Panc1 (cell line): ENCODE data around the gene SHISAL1. TPM values are rescaled to one million over a fixed set of nuclear protein-coding genes. Genes with fewer than 3 reads are reported as not detected.

Experiments used
- ATAC-seq: fragments of 200-7000 bp; cut with Tn5 transposase; 2 replicates; pipeline ENCODE4 v1.9.1; 2020; ENCODE audit warnings: mild to moderate bottlenecking, moderate library complexity
- BruUV-seq: library from RNA; stranded (reverse); fragments of 400-500 nt; replicated peaks from 2 replicates; lab custom pipeline; 2021; lab: Mats Ljungman, UMichigan
- CTCF ChIA-PET: fragments of 300-600 bp; sonication (Branson Sonifier 250); formaldehyde crosslinking; loops from one replicate; lab custom pipeline; 2022; ENCODE audit warnings: antibody characterized with exemption; lab: Charles Lee
- POLR2A ChIA-PET: fragments of 300-600 bp; sonication (Branson Sonifier 250); formaldehyde crosslinking; loops from one replicate; lab custom pipeline; 2022; ENCODE audit warnings: antibody characterized with exemption; lab: Charles Lee
- DNase-seq: peaks from one replicate; pipeline ENCODE4 v3.0.0-alpha.2; 2010; ENCODE audit warnings: low read depth, low spot score
- H3K27ac ChIP-seq: 2 replicates; pipeline ENCODE4 v1.5.1; 2011; ENCODE audit warnings: mild to moderate bottlenecking, low read length, inconsistent platforms
- H3K27me3 ChIP-seq: fragments of 200-500 bp; sonication (Bioruptor generic); 2 replicates; pipeline ENCODE4 v1.6.0; 2014; ENCODE audit warnings: low read length, inconsistent platforms; ENCODE audit not compliant: control insufficient read depth, insufficient read depth
- H3K36me3 ChIP-seq: fragments of 200-500 bp; sonication (Bioruptor generic); 2 replicates; pipeline ENCODE4 v1.5.1; 2014; ENCODE audit warnings: inconsistent platforms, mild to moderate bottlenecking, low read length, moderate library complexity; ENCODE audit not compliant: control insufficient read depth, insufficient read depth
- H3K4me1 ChIP-seq: 2 replicates; pipeline ENCODE4 v1.5.1; 2011; ENCODE audit warnings: inconsistent platforms, mild to moderate bottlenecking, low read length, moderate library complexity; ENCODE audit not compliant: control insufficient read depth, insufficient read depth
- H3K4me3 ChIP-seq, 2 experiments: 2 replicates each; pipeline ENCODE4 v1.5.1; 2011 to 2012; ENCODE audit warnings: low read depth in 2 of 2, low read length in 2 of 2, mild to moderate bottlenecking in 2 of 2, inconsistent platforms in 1 of 2, moderate library complexity in 1 of 2
- H3K9me3 ChIP-seq: fragments of 200-500 bp; sonication (Bioruptor generic); 2 replicates; pipeline ENCODE4 v1.5.1; 2014; ENCODE audit warnings: low read depth, mild to moderate bottlenecking, inconsistent platforms, low read length, moderate library complexity; ENCODE audit not compliant: control insufficient read depth, insufficient read depth
- CTCF ChIP-seq: fragments of 450-650 bp; IDR thresholded peaks from 2 replicates; pipeline ENCODE4 v1.5.1; 2017; ENCODE audit warnings: mild to moderate bottlenecking
- POLR2AphosphoS5 ChIP-seq: IDR thresholded peaks from 2 replicates; pipeline ENCODE4 v1.6.1; 2012; ENCODE audit warnings: mild to moderate bottlenecking, low read depth, low read length, moderate library complexity
- REST ChIP-seq, 2 experiments: IDR thresholded peaks; 2 replicates each; pipeline ENCODE4 v1.6.1; 2011 to 2012; ENCODE audit warnings: low read depth in 2 of 2, control low read depth in 1 of 2, low read length in 1 of 2, mild to moderate bottlenecking in 1 of 2, moderate library complexity in 1 of 2; ENCODE audit not compliant: insufficient read depth in 1 of 2
- SIN3A ChIP-seq: IDR thresholded peaks from 2 replicates; pipeline ENCODE4 v1.6.1; 2012; ENCODE audit warnings: low read depth, mild to moderate bottlenecking, low read length, moderate library complexity, borderline replicate concordance; ENCODE audit not compliant: insufficient read depth
- TCF7L2 ChIP-seq: IDR thresholded peaks from 2 replicates; pipeline ENCODE4 v1.6.1; 2011; ENCODE audit warnings: mild to moderate bottlenecking, low read depth, low read length, inconsistent platforms
- in situ Hi-C: cut with HindIII; loops from 2 replicates; pipeline ENCODE4 v1.10.0; 2016; ENCODE audit warnings: low sequenced_read_pairs, low pct_unique_long_range_greater_than_20kb
- intact Hi-C: fragments of 100-400 bp; cut with micrococcal nuclease; formaldehyde crosslinking; loops from one replicate; pipeline ENCODE4 v1.10.0; 2022; ENCODE audit not compliant: unreplicated experiment
- total RNA-seq: library from RNA; stranded (reverse); gene quantifications from one replicate; pipeline ENCODE4 v1.2.1, GENCODE V29; 2021; ENCODE audit not compliant: unreplicated experiment

SHISAL1 gene
- total RNA-seq, 1 experiment from 2014 or later, result 1.2 TPM

GRCh38 chr22:44225812-44226211 lies 86.9 kb downstream of the SHISAL1 start:
- Histone ChIP-seq H3K4me1 (no peaks in the 10 kb centered on the region), H3K9me3 (no peaks in the 10 kb centered on the region), H3K4me3 (no peak overlapping the region), H3K27me3 (no peaks in the 10 kb centered on the region), H3K36me3 (no peaks in the 10 kb centered on the region), H3K27ac (no peak overlapping the region)
- ATAC-seq (no peak), DNase-seq (no peak)
- intact Hi-C loops, result no loop called here
- ChIA-PET CTCF (no interaction called here), POLR2A (no interaction called here)
- TF ChIP-seq TCF7L2, result no peak
- no peak for TF ChIP-seq CTCF
- TF ChIP-seq POLR2AphosphoS5, result no peak
- TF ChIP-seq SIN3A, result no peak
- no peak for TF ChIP-seq REST (IDR thresholded peaks at IDR 0.05; ENCODE audit: insufficient read depth in 1 of 2, low read depth in 2 of 2, low read length in 1 of 2)
- no TSS peak for BruUV-seq
- in situ Hi-C loops, result no loop called here

- no peaks in the 10 kb centered on the region for H3K27me3 ChIP-seq
- DNase-seq (no peak), ATAC-seq (no peak)
- no peak for TF ChIP-seq REST (IDR thresholded peaks at IDR 0.05; ENCODE audit: insufficient read depth in 1 of 2, low read depth in 2 of 2, low read length in 1 of 2)
- TF ChIP-seq SIN3A, result no peak
- no peak for TF ChIP-seq TCF7L2
- TF ChIP-seq CTCF, result no peak
- TF ChIP-seq POLR2AphosphoS5, result no peak
- BruUV-seq, result no TSS peak
- H3K4me1 ChIP-seq, result no peaks in the 10 kb centered on the region
- no peak overlapping the region for H3K27ac ChIP-seq
- CTCF ChIA-PET, result no interaction called here
- no peak overlapping the region for H3K4me3 ChIP-seq
- in situ Hi-C loops (no loop called here), intact Hi-C loops (no loop called here)
- H3K36me3 ChIP-seq, result no peaks in the 10 kb centered on the region
- H3K9me3 ChIP-seq, result no peaks in the 10 kb centered on the region
- POLR2A ChIA-PET, result no interaction called here
Observed at GRCh38 chr22:44225091-44225689, 87.6 kb downstream of the SHISAL1 start.
